SK-N-SH (cell line): ENCODE results near the gene FBXO44.

Experiments
- EZH2phosphoT487 ChIP-seq: fragments of 200-600 bp; sonication (generic); IDR thresholded peaks from 2 replicates; pipeline ENCODE4 v1.6.1; 2017; ENCODE audit warnings: low read depth, mixed run types, mild to moderate bottlenecking, antibody characterized with exemption, moderate library complexity, borderline replicate concordance
- FOXJ3 ChIP-seq: sonication (generic); formaldehyde crosslinking; IDR thresholded peaks from 2 replicates; pipeline ENCODE4 v1.5.1; 2020; ENCODE audit warnings: mild to moderate bottlenecking, missing genetic modification reagents
- GABPA ChIP-seq: IDR thresholded peaks from 2 replicates; pipeline ENCODE4 v1.4.0; 2012; ENCODE audit warnings: low read depth, mild to moderate bottlenecking
- MEF2A ChIP-seq: IDR thresholded peaks from 2 replicates; pipeline ENCODE4 v1.4.0; 2012; ENCODE audit warnings: low read depth, borderline replicate concordance
- MXI1 ChIP-seq: IDR thresholded peaks from 2 replicates; pipeline ENCODE4 v1.6.1; 2012; ENCODE audit warnings: mild to moderate bottlenecking, low read depth, low read length, improper control_type of control experiment
- POLR2AphosphoS5 ChIP-seq: IDR thresholded peaks from 2 replicates; pipeline ENCODE4 v1.6.1; 2012; ENCODE audit warnings: low read depth, low read length
- RXRA ChIP-seq: IDR thresholded peaks from 2 replicates; pipeline ENCODE4 v1.4.0; 2012; ENCODE audit warnings: low read depth, mild to moderate bottlenecking, borderline replicate concordance
- SMC3 ChIP-seq: IDR thresholded peaks from 2 replicates; pipeline ENCODE4 v1.6.1; 2012; ENCODE audit warnings: low read depth, low read length, improper control_type of control experiment
- TEAD4 ChIP-seq: IDR thresholded peaks from 2 replicates; pipeline ENCODE4 v1.4.0; 2012; ENCODE audit warnings: mild to moderate bottlenecking, borderline replicate concordance; ENCODE audit not compliant: insufficient read depth
- TF ChIP-seq, protein P1 (sequence below): fragments of 200-600 bp; sonication (generic); IDR thresholded peaks from 2 replicates; pipeline ENCODE4 v1.6.1; 2017; ENCODE audit warnings: antibody characterized with exemption, mild to moderate bottlenecking, moderate library complexity
- TF ChIP-seq, protein P2 (sequence below): IDR thresholded peaks from 2 replicates; pipeline ENCODE4 v1.4.0; 2012; ENCODE audit warnings: low read depth, borderline replicate concordance
- TF ChIP-seq, protein P3 (sequence below): IDR thresholded peaks from 2 replicates; pipeline ENCODE4 v1.4.0; 2012; ENCODE audit warnings: low read depth

DNA sequence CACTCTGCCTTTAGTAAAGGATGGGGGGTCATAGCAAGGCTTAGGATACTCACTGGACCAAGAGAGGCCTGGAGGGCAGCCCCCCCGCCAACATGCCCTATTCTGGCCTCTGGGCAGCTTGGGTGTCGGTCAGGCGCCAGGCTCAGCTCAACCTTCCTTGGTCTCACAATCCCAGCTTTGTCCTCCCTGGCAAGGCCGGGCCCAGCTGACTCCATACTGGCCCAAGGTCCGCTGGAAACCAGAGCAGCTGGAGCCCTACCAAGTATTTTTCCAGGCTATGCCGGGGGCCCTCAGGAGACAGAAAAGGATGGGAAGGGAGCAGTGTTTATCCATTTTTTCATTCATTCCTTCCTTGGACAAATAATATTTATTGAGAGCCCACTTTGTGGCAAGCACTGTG, 6.6 kb upstream of the FBXO44 start:
- TF ChIP-seq SMC3: no peak
- TF ChIP-seq, protein P1, sequence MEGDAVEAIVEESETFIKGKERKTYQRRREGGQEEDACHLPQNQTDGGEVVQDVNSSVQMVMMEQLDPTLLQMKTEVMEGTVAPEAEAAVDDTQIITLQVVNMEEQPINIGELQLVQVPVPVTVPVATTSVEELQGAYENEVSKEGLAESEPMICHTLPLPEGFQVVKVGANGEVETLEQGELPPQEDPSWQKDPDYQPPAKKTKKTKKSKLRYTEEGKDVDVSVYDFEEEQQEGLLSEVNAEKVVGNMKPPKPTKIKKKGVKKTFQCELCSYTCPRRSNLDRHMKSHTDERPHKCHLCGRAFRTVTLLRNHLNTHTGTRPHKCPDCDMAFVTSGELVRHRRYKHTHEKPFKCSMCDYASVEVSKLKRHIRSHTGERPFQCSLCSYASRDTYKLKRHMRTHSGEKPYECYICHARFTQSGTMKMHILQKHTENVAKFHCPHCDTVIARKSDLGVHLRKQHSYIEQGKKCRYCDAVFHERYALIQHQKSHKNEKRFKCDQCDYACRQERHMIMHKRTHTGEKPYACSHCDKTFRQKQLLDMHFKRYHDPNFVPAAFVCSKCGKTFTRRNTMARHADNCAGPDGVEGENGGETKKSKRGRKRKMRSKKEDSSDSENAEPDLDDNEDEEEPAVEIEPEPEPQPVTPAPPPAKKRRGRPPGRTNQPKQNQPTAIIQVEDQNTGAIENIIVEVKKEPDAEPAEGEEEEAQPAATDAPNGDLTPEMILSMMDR: no peak
- no peak for TF ChIP-seq POLR2AphosphoS5
- no peak for TF ChIP-seq MXI1
- no peak for TF ChIP-seq EZH2phosphoT487
- no peak for TF ChIP-seq FOXJ3
- TF ChIP-seq, protein P2, sequence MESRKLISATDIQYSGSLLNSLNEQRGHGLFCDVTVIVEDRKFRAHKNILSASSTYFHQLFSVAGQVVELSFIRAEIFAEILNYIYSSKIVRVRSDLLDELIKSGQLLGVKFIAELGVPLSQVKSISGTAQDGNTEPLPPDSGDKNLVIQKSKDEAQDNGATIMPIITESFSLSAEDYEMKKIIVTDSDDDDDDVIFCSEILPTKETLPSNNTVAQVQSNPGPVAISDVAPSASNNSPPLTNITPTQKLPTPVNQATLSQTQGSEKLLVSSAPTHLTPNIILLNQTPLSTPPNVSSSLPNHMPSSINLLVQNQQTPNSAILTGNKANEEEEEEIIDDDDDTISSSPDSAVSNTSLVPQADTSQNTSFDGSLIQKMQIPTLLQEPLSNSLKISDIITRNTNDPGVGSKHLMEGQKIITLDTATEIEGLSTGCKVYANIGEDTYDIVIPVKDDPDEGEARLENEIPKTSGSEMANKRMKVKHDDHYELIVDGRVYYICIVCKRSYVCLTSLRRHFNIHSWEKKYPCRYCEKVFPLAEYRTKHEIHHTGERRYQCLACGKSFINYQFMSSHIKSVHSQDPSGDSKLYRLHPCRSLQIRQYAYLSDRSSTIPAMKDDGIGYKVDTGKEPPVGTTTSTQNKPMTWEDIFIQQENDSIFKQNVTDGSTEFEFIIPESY: no peak
- TF ChIP-seq MEF2A: no peak
- no peak for TF ChIP-seq RXRA
- no peak for TF ChIP-seq GABPA
- TF ChIP-seq TEAD4: no peak
- TF ChIP-seq, protein P3, sequence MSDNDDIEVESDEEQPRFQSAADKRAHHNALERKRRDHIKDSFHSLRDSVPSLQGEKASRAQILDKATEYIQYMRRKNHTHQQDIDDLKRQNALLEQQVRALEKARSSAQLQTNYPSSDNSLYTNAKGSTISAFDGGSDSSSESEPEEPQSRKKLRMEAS: no peak
